RWPE1 (cell line): ENCODE data around the gene COL26A1.

Experiments used
- CTCF ChIA-PET: fragments of 350-600 bp; sonication (Branson Sonifier 250); formaldehyde crosslinking; extraction: SDS; loops from one replicate; lab custom pipeline; 2021; lab: Yijun Ruan, JAX
- POLR2A ChIA-PET: fragments of 400-600 bp; formaldehyde crosslinking; extraction: SDS; loops from one replicate; lab custom pipeline; 2020; ENCODE audit warnings: antibody characterized with exemption; ENCODE audit not compliant: low non-redundant PET; lab: Yijun Ruan, JAX
- DNase-seq: peaks from one replicate; pipeline ENCODE4 v3.0.0; 2012; ENCODE audit warnings: low spot score
- H3K27ac ChIP-seq: fragments of 450-650 bp; 2 replicates; pipeline ENCODE4 v1.5.1; 2017
- CTCF ChIP-seq: fragments of 450-650 bp; conservative IDR thresholded peaks from 2 replicates; pipeline ENCODE4 v1.5.1; 2017; ENCODE audit warnings: low read depth, mild to moderate bottlenecking

The COL26A1 gene

GRCh38 chr7:101527844-101528667 is 165.4 kb downstream of the COL26A1 start:
- ChIA-PET CTCF (no interaction called here), POLR2A (no interaction called here)
- TF ChIP-seq CTCF, result no peak
- DNase-seq, result peak; percentile 20
- H3K27ac ChIP-seq, result peak overlapping the region; percentile 25

DNA sequence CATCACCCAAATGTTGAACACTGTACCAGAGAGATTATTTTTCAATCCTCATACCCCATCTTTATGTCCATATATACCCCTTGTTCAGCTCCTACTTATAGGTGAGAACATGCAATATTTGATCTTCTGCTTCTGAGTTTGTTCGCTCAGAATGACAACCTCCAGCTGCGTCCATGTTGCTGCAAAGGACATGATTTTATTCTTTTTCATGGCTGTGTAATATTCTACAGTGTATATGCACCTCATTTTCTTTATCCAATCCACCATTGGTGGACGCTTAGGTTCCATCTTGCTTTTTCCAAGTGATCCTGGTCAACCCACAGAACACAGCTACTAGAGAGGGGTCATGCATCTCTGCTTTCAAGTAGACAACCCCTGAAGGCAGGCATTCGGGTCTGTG is 166.9 kb downstream of the COL26A1 start:
- TF ChIP-seq CTCF, result no peak
- ChIA-PET POLR2A (no interaction called here), CTCF (interaction anchor here (0.6 kb wide), 1 partner anchor 343 kb away, joined by 3 read pairs; no protein-coding TSS in a partner anchor)
- no peak for DNase-seq
- no peak overlapping the region for H3K27ac ChIP-seq

DNA sequence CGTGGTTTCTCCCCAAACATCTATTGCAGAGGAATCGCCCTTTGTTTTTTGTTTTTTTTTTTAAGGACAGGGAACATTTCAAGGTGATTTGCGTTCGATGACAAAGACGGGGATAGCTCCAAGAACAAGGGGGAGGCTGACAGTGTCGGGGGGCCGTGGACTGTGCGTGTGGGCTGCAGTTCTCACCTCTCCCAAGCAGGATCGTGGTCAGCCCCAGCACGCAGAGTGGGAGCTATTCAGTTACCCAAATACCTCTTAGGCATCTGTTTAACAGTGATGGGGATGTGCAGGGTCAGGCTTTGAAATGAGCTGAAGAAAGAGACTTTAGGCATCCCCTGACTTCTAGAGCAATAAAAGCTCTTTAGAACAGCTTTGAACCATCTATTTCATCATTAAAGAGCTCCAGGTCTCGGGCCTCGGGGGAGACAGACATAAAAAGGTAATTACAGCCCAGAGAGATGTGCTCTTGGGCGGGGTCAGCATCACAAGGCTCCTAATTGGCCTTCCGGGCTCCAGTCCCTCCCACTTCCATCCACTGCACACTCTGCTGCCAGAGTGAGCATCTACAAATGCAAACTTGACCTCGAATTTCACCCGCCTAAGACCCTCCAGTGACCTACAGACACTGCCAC is 169.2 kb downstream of the COL26A1 start:
- H3K27ac ChIP-seq, result no peak overlapping the region
- DNase-seq, result no peak
- CTCF ChIA-PET, result no interaction called here
- POLR2A ChIA-PET, result no interaction called here
- TF ChIP-seq CTCF, result no peak

DNA sequence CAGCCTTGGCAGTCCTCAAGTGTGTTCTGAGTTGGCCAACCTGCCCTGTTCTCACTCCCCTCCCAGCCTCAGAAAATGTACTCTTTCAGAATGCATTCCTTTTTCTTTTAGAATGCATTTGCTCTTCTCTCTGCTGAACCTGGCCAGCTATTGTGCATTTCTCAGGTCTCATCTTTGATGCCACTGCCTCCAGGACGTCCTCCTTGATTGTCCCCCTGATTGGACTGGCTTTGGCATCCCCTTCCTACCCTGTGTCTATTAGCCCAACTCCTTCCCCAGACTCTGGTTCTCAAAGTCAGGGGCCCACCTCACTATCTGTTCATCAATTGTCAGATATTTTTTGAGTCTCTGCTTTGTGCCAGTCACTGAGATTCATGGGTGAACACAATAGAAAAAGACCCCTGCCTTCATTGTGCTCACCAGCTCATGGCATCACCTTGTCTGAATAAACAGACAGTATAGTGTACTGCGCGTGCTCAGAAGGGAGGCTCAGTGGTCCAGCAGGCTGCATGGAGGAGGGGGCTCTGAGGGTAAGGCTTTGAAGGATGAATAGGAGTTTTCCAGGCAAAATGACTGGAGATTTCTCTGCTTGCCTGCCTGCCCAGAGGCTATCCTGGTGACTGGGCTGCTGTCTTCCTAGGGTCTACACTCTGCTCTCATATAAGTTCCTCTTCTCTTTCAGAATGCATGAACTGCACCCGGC is 169.9 kb downstream of the COL26A1 start:
- H3K27ac ChIP-seq, result no peak overlapping the region
- DNase-seq, result no peak
- no peak for TF ChIP-seq CTCF
- POLR2A ChIA-PET, result no interaction called here
- CTCF ChIA-PET, result no interaction called here

DNA sequence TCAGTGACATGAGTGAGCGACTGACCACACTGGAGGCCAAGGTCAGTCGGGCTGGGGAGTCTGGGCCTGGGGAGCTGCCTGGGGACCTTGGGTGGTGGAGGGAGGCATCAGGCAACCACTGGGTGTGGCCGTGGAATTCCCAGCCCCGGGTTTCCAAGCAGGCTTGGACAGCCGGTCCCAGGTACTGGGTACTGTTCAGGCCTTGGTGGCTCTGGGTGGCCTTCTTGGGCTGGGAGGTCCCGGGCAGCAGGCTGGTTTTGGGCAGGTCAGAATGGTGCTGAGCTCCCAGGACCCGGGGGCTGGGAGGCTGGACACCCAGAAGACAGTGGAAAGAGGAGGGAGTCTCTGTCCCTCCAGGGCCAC is 170.4 kb downstream of the COL26A1 start:
- no peak for DNase-seq
- no peak for TF ChIP-seq CTCF
- ChIA-PET POLR2A (no interaction called here), CTCF (no interaction called here)
- H3K27ac ChIP-seq, result no peak overlapping the region

GRCh38 chr7:101534015-101534803 is 171.5 kb downstream of the COL26A1 start:
- ChIA-PET CTCF (no interaction called here), POLR2A (no interaction called here)

More at GRCh38 chr7:101534015-101534803, 171.5 kb downstream of the COL26A1 start:
- H3K27ac ChIP-seq, result no peak overlapping the region
- no peak for TF ChIP-seq CTCF
- DNase-seq, result no peak
